Measurements from ENCODE around the gene CCSER2.

GRCh38 chr10:84493361-84493760 is 165.0 kb downstream of the CCSER2 start:
- TF ChIP-seq CTCF (IDR thresholded peaks at IDR 0.05; ENCODE audit: low read depth, low read length), result no peak
- no peak for TF ChIP-seq POLR2A (IDR thresholded peaks at IDR 0.05; ENCODE audit: extremely low read depth, insufficient read length)

All from NB4 (cell line).